DMS114 treated with DMSO at 0.1 percent for 48 hours (cell line): ENCODE results near the gene HDAC11.

Experiments used
- DNase-seq: peaks from one replicate; lab custom pipeline; 2025; ENCODE audit not compliant: unreplicated experiment; lab: John Stamatoyannopoulos, UW

Gene HDAC11

GRCh38 chr3:13540297-13540995 lies 60.3 kb downstream of the HDAC11 start:
- DNase-seq, result no peak

- DNase-seq, result no peak
These were observed 61.6 kb downstream of the HDAC11 start for GRCh38 chr3:13541691-13542090.

GRCh38 chr3:13542142-13542541 lies 62.0 kb downstream of the HDAC11 start:
- DNase-seq, result no peak

GRCh38 chr3:13543253-13543652 lies 63.1 kb downstream of the HDAC11 start:
- DNase-seq, result no peak

- DNase-seq, result no peak
These were observed 64.3 kb downstream of the HDAC11 start for GRCh38 chr3:13544293-13544831.

GRCh38 chr3:13544951-13545651 lies 65.0 kb downstream of the HDAC11 start:
- no peak for DNase-seq

GRCh38 chr3:13545952-13546454 lies 65.9 kb downstream of the HDAC11 start:
- no peak for DNase-seq

GRCh38 chr3:13546667-13547171 lies 66.6 kb downstream of the HDAC11 start:
- no peak for DNase-seq

GRCh38 chr3:13547591-13548371 lies 67.7 kb downstream of the HDAC11 start:
- no peak for DNase-seq

GRCh38 chr3:13548696-13549622 lies 68.9 kb downstream of the HDAC11 start, which contains the start of gene FBLN2:
TSS of gene FBLN2 (plus strand) at chr3:13549125. CDS start at chr3:13570356, 21,231 bp downstream.
- no peak for DNase-seq

- DNase-seq, result no peak
These were observed 69.7 kb downstream of the HDAC11 start for GRCh38 chr3:13549623-13550422.

GRCh38 chr3:13550423-13550690 lies 70.3 kb downstream of the HDAC11 start:
- no peak for DNase-seq

GRCh38 chr3:13550791-13551360 lies 70.8 kb downstream of the HDAC11 start:
- DNase-seq, result no peak

GRCh38 chr3:13552857-13553652 lies 72.9 kb downstream of the HDAC11 start:
- no peak for DNase-seq

- no peak for DNase-seq
These were observed 73.6 kb downstream of the HDAC11 start for GRCh38 chr3:13553686-13554085.

GRCh38 chr3:13555753-13556152 lies 75.6 kb downstream of the HDAC11 start:
- no peak for DNase-seq
